Heart left ventricle (tissue), 16 donors: Measurements from ENCODE around the gene CD4. TPM values are rescaled to one million over a fixed set of nuclear protein-coding genes. Genes with fewer than 3 reads are reported as not detected.

ENCODE experiments used
- ATAC-seq, 4 donors: fragments of 200-7000 bp; cut with Tn5 transposase; one replicate each; pipeline ENCODE4 v1.9.1; 2020 to 2022; ENCODE audit warnings: moderate library complexity in 4 of 4, mild to moderate bottlenecking in 3 of 4, moderate number of reproducible peaks in 1 of 4
- DNase-seq, 5 donors: peaks; one replicate each; pipeline ENCODE4 v3.0.0-alpha.2; 2020
- H3K27ac ChIP-seq, 12 donors: fragments of 200-600 bp; sonication (generic) in 4 of 12; one replicate each; pipeline versions ENCODE4 v1.5.0 to v1.8.0; 2016 to 2022; ENCODE audit warnings: mild to moderate bottlenecking in 2 of 12
- H3K27me3 ChIP-seq, 9 donors: fragments of 200-600 bp; sonication (generic) in 2 of 9; one replicate each; pipeline versions ENCODE4 v1.5.1 to v1.8.0; 2016 to 2022; ENCODE audit warnings: mild to moderate bottlenecking in 3 of 9
- H3K36me3 ChIP-seq, 9 donors: fragments of 200-600 bp; sonication (generic) in 2 of 9; one replicate each; pipeline versions ENCODE4 v1.5.0 to v1.8.0; 2018 to 2022; ENCODE audit warnings: mild to moderate bottlenecking in 2 of 9
- H3K4me1 ChIP-seq, 12 donors: fragments of 200-600 bp; sonication (generic) in 4 of 12; one replicate each; pipeline versions ENCODE4 v1.5.0 to v1.8.0; 2016 to 2022; ENCODE audit warnings: mild to moderate bottlenecking in 3 of 12
- H3K4me3 ChIP-seq, 12 donors: fragments of 200-600 bp; sonication (generic) in 4 of 12; one replicate each; pipeline versions ENCODE4 v1.5.0 to v1.8.0; 2017 to 2022; ENCODE audit warnings: mild to moderate bottlenecking in 9 of 12, moderate library complexity in 4 of 12
- H3K9me3 ChIP-seq, 12 donors: fragments of 200-600 bp; sonication (generic) in 4 of 12; one replicate each; pipeline versions ENCODE4 v1.5.0 to v1.8.0; 2016 to 2022; ENCODE audit warnings: mild to moderate bottlenecking in 1 of 12
- POLR2A ChIP-seq, 2 donors: fragments of 450-650 bp; IDR thresholded peaks; one replicate each; pipeline ENCODE4 v1.6.1; 2017; ENCODE audit warnings: antibody characterized with exemption in 2 of 2, mild to moderate bottlenecking in 2 of 2, moderate library complexity in 2 of 2
- WGBS, 4 donors: extraction: QIAGEN DNeasy Blood & Tissue Kit in 2 of 4; methylation state at CpG; one replicate each; pipeline versions ENCODE4 v1.1.5 to v1.1.7; 2013 to 2018; 5-methylcytosine and 5-hydroxymethylcytosine counted together
- intact Hi-C, 10 donors: fragments of 100-400 bp; cut with DNase I; formaldehyde crosslinking; loops; one replicate each; pipeline versions ENCODE4 v1.11.1 to v1.14.2; 2022
- polyA plus RNA-seq, 2 donors: library from polyadenylated mRNA; stranded (reverse); fragments of 200-250 nt; gene quantifications; one replicate each; pipeline ENCODE4 v1.2.3, GENCODE V29; 2013
- total RNA-seq, 9 donors: library from RNA; depleted of rRNA in 2 of 9; stranded (reverse); fragments of >200 nt in 2 of 9; fragmentation: NEBNext Ultra II Directional in 3 of 9; extraction: Animal tissue kit (Norgen Biotek cat#: 25700) in 3 of 9; gene quantifications; one replicate each; pipeline versions ENCODE4 v1.1.0 to v1.2.4, GENCODE V29; 2016 to 2023
- TF ChIP-seq, protein P1 (sequence below), 12 donors: fragments of 200-600 bp; sonication (generic) in 4 of 12; IDR thresholded peaks; one replicate each; pipeline versions ENCODE4 v1.5.0 to v1.8.0; 2018 to 2022; ENCODE audit warnings: antibody characterized with exemption in 12 of 12, mild to moderate bottlenecking in 5 of 12
- donor health status: ischemic (EF 13 %, LVEDD 7.1; RV severe dilation, severe dysfunction).
- donor health status: healthy with polysubstance abuse.
- donor health status: DM: no; HTN: yes; CAD: no.
- donor health status: DM: no; HTN: no; CAD: no.
- donor health status: ischemic (EF 25% LVEDD 6.9; RV normal size, moderate dysfunction).
- donor health status: ischemic (EF 25% LVEDD 5.7; RV mildly dilated, moderate dysfunction).
- donor health status: healthy.
- donor health status: DM: yes; HTN: yes; CAD: no.
- donor health status: ischemic (EF 35%, LVEDD 5.7; RV mildly dilated, moderate dysfunction).
- donor health status: nonischemic (EF 11% LVEDD 7.7; RV severe dilation, severe dysfunction).
- donor health status: DM: yes; HTN: yes; CAD: no.
- donor health status: PGD.
- donor health status: ischemic (EF 29% LVEDD 5.4; RV normal size, mild dysfunction).
- donor health status: nonischemic (EF 23%, LVEDD 6.1; RV moderate dilation, normal function).

The CD4 gene
- total and polyA plus RNA-seq, 11 donors, result 1.1 to 71.9 (median 4.6) TPM

DNA sequence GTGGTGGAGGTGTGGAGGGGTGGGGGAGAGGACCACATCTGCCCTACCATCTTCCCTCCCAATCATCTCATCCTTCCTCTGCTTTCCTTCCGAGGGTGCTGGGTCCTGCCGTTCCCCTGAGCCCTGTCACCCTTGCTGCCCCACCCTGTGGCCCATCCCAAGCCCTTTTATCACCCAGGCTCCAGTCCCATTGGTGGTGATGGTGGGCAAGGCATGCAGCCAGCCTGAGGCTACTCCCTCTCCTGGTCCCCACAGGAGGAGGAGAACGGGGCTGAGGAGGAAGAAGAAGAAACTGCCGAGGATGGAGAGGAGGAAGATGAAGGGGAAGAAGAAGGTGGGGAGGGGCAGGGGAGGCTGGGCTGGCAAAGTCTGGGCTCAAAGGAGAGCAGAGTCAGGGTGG lies 19.7 kb upstream of the CD4 start:
- ATAC-seq (no peak), DNase-seq (no peak)
- peaks cover 4 to 77% (median 31%) of the 10 kb centered on the region in 12 donors for H3K4me1 ChIP-seq
- WGBS, 4 donors, result 64 to 74% (median 70%) methylated on average over 4 of the region's 4 CpGs
- TF ChIP-seq, protein P1, sequence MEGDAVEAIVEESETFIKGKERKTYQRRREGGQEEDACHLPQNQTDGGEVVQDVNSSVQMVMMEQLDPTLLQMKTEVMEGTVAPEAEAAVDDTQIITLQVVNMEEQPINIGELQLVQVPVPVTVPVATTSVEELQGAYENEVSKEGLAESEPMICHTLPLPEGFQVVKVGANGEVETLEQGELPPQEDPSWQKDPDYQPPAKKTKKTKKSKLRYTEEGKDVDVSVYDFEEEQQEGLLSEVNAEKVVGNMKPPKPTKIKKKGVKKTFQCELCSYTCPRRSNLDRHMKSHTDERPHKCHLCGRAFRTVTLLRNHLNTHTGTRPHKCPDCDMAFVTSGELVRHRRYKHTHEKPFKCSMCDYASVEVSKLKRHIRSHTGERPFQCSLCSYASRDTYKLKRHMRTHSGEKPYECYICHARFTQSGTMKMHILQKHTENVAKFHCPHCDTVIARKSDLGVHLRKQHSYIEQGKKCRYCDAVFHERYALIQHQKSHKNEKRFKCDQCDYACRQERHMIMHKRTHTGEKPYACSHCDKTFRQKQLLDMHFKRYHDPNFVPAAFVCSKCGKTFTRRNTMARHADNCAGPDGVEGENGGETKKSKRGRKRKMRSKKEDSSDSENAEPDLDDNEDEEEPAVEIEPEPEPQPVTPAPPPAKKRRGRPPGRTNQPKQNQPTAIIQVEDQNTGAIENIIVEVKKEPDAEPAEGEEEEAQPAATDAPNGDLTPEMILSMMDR (IDR thresholded peaks at IDR 0.05), result no peak
- no peak for TF ChIP-seq POLR2A (IDR thresholded peaks at IDR 0.05)
- H3K9me3 ChIP-seq, result no peaks in the 10 kb centered on the region
- H3K27me3 ChIP-seq, result peaks cover 0 to 23% (median 0%) of the 10 kb centered on the region in 9 donors
- H3K36me3 ChIP-seq, result peaks cover 0 to 20% (median 6%) of the 10 kb centered on the region in 9 donors
- H3K27ac ChIP-seq, result peak overlapping the region in 1 of 12 donors; percentile 93
- no peak overlapping the region for H3K4me3 ChIP-seq
- intact Hi-C loops, result loop anchor here in 3 of 10 donors (5.0 to 10.0 kb wide), 3 partner anchors 55 to 157 kb away; partner anchors contain the start of genes GPR162 (in 1 of the 3) and P3H3 (in 1 of the 3)

DNA sequence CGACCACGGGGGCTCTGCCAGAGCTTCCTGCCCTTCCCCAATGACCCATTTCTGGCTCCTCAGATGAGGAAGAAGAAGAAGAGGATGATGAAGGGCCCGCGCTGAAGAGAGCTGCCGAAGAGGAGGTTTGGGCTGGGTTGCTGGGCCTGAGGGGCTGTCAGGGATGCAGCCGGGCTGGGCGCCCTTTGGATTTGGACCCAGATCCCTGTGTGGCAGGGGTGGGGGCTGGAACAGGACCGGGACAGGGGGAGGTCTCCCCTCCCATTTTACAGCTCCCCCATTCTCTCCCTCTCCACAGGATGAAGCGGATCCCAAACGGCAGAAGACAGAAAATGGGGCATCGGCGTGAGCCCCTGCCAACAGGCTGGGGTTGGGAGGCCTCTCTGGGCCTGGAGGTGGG lies 19.2 kb upstream of the CD4 start:
- Histone ChIP-seq H3K36me3 (peaks cover 0 to 20% (median 6%) of the 10 kb centered on the region in 9 donors), H3K27me3 (peaks cover 0 to 27% (median 0%) of the 10 kb centered on the region in 9 donors), H3K9me3 (no peaks in the 10 kb centered on the region), H3K4me3 (no peak overlapping the region), H3K4me1 (peaks cover 4 to 73% (median 26%) of the 10 kb centered on the region in 12 donors), H3K27ac (peak overlapping the region in 1 of 12 donors; percentile 93)
- intact Hi-C loops, result loop anchor here in 2 of 10 donors (10.0 kb wide), 2 partner anchors 55 to 155 kb away; partner anchors contain the start of genes GPR162 (in 1 of the 2) and P3H3 (in 1 of the 2)
- 84 to 87% (median 85%) methylated on average over 12 of the region's 12 CpGs for WGBS, 4 donors
- no peak for TF ChIP-seq POLR2A (IDR thresholded peaks at IDR 0.05)
- TF ChIP-seq, protein P1 (IDR thresholded peaks at IDR 0.05), result no peak
- no peak for ATAC-seq
- no peak for DNase-seq

GRCh38 chr12:6770600-6770999 lies 18.7 kb upstream of the CD4 start:
- intact Hi-C loops, result loop anchor here in 2 of 10 donors (10.0 kb wide), 2 partner anchors 54 to 156 kb away; partner anchors contain the start of genes GPR162 (in 1 of the 2) and P3H3 (in 1 of the 2)
- TF ChIP-seq POLR2A (IDR thresholded peaks at IDR 0.05), result no peak
- TF ChIP-seq, protein P1 (IDR thresholded peaks at IDR 0.05), result no peak
- Histone ChIP-seq H3K27ac (peak overlapping the region in 2 of 12 donors; percentile 49 to 93), H3K27me3 (peaks cover 0 to 30% (median 0%) of the 10 kb centered on the region in 9 donors), H3K36me3 (peaks cover 0 to 20% (median 6%) of the 10 kb centered on the region in 9 donors), H3K4me1 (peaks cover under 1 to 68% (median 21%) of the 10 kb centered on the region in 12 donors), H3K4me3 (no peak overlapping the region), H3K9me3 (no peaks in the 10 kb centered on the region)
- ATAC-seq (no peak), DNase-seq (no peak)
- WGBS, 4 donors, result 85 to 91% (median 87%) methylated on average over 10 of the region's 10 CpGs

DNA sequence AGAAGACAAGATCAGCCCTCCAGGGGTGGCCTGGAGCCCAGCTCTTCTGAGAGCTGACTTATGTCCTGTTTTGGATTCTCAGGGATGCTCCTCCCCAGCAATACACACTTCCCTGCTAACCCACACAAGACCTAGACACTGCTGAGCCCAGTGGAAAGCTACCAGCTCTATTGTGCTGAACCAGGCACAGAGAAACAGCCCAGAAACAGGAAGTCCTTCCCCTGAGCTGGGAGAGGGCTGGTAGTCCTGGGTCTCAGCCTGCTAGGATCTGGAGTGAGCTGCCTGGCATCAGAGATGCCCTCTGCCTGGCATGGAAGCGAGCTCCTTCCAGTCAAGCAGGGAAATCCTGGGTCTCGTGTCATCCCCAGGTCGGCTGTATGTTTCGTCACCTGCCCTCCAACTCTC lies 18.2 kb upstream of the CD4 start:
- DNase-seq (no peak), ATAC-seq (peak in 2 of 4 donors; percentile 3 to 18)
- Histone ChIP-seq H3K9me3 (no peaks in the 10 kb centered on the region), H3K4me3 (no peak overlapping the region), H3K4me1 (peaks cover 0 to 65% (median 18%) of the 10 kb centered on the region in 12 donors), H3K36me3 (peaks cover 0 to 20% (median 6%) of the 10 kb centered on the region in 9 donors), H3K27me3 (peaks cover 0 to 27% (median 0%) of the 10 kb centered on the region in 9 donors), H3K27ac (peak overlapping the region in 4 of 12 donors; percentile 13 to 93 (median 39))
- WGBS, 4 donors, result 81 to 91% (median 84%) methylated on average over 4 of the region's 4 CpGs
- TF ChIP-seq, protein P1 (IDR thresholded peaks at IDR 0.05), result no peak
- TF ChIP-seq POLR2A (IDR thresholded peaks at IDR 0.05), result no peak
- intact Hi-C loops, result loop anchor here in 2 of 10 donors (10.0 kb wide), 2 partner anchors 54 to 156 kb away; partner anchors contain the start of genes GPR162 (in 1 of the 2) and P3H3 (in 1 of the 2)
